ENCODE measurements around the gene SYNE1. TPM values are rescaled to one million over a fixed set of nuclear protein-coding genes. Genes with fewer than 3 reads are reported as not detected.

SYNE1 gene
- polyA plus RNA-seq, 1 donor from 2014 or later = 38.5 TPM

DNA sequence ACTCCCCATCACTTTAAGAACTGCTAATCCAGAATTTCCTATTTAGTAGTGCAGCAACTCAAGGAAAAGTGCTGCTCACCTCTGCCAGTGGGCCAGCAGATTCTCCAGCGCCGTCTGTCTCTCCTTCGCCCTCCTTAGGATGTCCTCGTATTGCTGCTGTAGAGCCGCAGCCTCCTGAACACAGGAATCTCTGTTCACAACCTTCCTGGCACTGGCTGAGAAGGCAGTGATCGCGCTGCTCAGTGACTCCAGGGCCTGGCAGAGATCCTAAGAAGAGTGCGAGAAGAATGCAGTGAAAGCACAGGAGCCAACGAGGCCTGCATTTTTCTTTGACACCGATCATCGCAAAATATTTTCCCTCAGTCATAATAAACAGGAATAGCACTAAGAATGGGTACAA, 209.0 kb downstream of the SYNE1 start:
- no peak for TF ChIP-seq EP300 (conservative IDR thresholded peaks at IDR 0.05; ENCODE audit: poor library complexity, severe bottlenecking)
- no peak for TF ChIP-seq MXI1 (conservative IDR thresholded peaks at IDR 0.05; ENCODE audit: poor library complexity, severe bottlenecking)
- no peak for TF ChIP-seq EZH2 (IDR thresholded peaks at IDR 0.05; ENCODE audit: borderline replicate concordance, insufficient read depth, low read length, poor library complexity, severe bottlenecking)
- TF ChIP-seq, protein P1, sequence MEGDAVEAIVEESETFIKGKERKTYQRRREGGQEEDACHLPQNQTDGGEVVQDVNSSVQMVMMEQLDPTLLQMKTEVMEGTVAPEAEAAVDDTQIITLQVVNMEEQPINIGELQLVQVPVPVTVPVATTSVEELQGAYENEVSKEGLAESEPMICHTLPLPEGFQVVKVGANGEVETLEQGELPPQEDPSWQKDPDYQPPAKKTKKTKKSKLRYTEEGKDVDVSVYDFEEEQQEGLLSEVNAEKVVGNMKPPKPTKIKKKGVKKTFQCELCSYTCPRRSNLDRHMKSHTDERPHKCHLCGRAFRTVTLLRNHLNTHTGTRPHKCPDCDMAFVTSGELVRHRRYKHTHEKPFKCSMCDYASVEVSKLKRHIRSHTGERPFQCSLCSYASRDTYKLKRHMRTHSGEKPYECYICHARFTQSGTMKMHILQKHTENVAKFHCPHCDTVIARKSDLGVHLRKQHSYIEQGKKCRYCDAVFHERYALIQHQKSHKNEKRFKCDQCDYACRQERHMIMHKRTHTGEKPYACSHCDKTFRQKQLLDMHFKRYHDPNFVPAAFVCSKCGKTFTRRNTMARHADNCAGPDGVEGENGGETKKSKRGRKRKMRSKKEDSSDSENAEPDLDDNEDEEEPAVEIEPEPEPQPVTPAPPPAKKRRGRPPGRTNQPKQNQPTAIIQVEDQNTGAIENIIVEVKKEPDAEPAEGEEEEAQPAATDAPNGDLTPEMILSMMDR (IDR thresholded peaks at IDR 0.05; ENCODE audit: poor library complexity, severe bottlenecking) = no peak
- TF ChIP-seq, protein P2, sequence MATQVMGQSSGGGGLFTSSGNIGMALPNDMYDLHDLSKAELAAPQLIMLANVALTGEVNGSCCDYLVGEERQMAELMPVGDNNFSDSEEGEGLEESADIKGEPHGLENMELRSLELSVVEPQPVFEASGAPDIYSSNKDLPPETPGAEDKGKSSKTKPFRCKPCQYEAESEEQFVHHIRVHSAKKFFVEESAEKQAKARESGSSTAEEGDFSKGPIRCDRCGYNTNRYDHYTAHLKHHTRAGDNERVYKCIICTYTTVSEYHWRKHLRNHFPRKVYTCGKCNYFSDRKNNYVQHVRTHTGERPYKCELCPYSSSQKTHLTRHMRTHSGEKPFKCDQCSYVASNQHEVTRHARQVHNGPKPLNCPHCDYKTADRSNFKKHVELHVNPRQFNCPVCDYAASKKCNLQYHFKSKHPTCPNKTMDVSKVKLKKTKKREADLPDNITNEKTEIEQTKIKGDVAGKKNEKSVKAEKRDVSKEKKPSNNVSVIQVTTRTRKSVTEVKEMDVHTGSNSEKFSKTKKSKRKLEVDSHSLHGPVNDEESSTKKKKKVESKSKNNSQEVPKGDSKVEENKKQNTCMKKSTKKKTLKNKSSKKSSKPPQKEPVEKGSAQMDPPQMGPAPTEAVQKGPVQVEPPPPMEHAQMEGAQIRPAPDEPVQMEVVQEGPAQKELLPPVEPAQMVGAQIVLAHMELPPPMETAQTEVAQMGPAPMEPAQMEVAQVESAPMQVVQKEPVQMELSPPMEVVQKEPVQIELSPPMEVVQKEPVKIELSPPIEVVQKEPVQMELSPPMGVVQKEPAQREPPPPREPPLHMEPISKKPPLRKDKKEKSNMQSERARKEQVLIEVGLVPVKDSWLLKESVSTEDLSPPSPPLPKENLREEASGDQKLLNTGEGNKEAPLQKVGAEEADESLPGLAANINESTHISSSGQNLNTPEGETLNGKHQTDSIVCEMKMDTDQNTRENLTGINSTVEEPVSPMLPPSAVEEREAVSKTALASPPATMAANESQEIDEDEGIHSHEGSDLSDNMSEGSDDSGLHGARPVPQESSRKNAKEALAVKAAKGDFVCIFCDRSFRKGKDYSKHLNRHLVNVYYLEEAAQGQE (IDR thresholded peaks at IDR 0.05; ENCODE audit: borderline replicate concordance) = no peak
- no peak for TF ChIP-seq POLR2AphosphoS5 (IDR thresholded peaks at IDR 0.05)
- TF ChIP-seq SMC3 (conservative IDR thresholded peaks at IDR 0.05; ENCODE audit: poor library complexity) = no peak
- TF ChIP-seq TAF1 (IDR thresholded peaks at IDR 0.05; ENCODE audit: low read depth) = no peak
- no peak for TF ChIP-seq RAD21 (conservative IDR thresholded peaks at IDR 0.05)
- H2AFZ ChIP-seq (ENCODE audit: low read depth, low read length) = no peak overlapping the region

DNA sequence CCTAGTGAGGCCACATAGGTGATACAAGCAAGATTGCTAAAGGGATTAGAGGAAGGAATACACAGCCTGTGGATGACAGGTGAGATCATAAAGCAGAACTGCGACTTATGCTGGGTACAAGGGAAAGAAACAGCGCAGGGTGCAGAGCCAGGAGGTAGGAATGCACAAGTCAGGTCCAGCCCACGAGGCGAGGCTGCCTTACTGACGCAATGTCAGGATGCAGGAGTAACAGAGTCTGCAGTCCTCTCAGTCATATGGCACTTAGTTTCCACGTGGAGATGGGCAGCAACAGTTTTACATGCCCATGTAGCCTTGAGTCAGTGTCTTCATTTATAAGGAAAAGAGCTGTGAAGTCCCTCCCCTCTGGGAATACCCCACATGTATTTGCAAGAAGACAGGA, 210.9 kb downstream of the SYNE1 start:
- Histone ChIP-seq H3F3A (ENCODE audit: insufficient read depth, low read length, poor library complexity, severe bottlenecking) (no peaks in the 10 kb centered on the region), H3K36me3 (ENCODE audit: insufficient read depth, low read length) (no peaks in the 10 kb centered on the region), H3K9me3 (ENCODE audit: low read length) (no peaks in the 10 kb centered on the region), H3K27me3 (ENCODE audit: insufficient read depth, low read depth, low read length) (no peaks in the 10 kb centered on the region), H3K27ac (ENCODE audit: low read length) (no peak overlapping the region), H4K20me1 (ENCODE audit: insufficient read depth) (no peaks in the 10 kb centered on the region), H3K79me2 (replicated peaks; ENCODE audit: insufficient read depth, low read length) (no peaks in the 10 kb centered on the region), H3K9ac (ENCODE audit: low read length) (no peak overlapping the region), H3K4me3 (ENCODE audit: low read length) (no peak overlapping the region), H3K9me2 (ENCODE audit: insufficient read depth, low read length) (no peaks in the 10 kb centered on the region), H3K4me2 (ENCODE audit: low read length) (no peak overlapping the region), H2AFZ (ENCODE audit: low read depth, low read length) (no peak overlapping the region)
- TF ChIP-seq SMC3 (conservative IDR thresholded peaks at IDR 0.05; ENCODE audit: poor library complexity) (no peak), POLR2AphosphoS5 (IDR thresholded peaks at IDR 0.05) (no peak), EZH2 (IDR thresholded peaks at IDR 0.05; ENCODE audit: borderline replicate concordance, insufficient read depth, low read length, poor library complexity, severe bottlenecking) (no peak), EP300 (conservative IDR thresholded peaks at IDR 0.05; ENCODE audit: poor library complexity, severe bottlenecking) (no peak), MXI1 (conservative IDR thresholded peaks at IDR 0.05; ENCODE audit: poor library complexity, severe bottlenecking) (no peak), TAF1 (IDR thresholded peaks at IDR 0.05; ENCODE audit: low read depth) (no peak), RAD21 (conservative IDR thresholded peaks at IDR 0.05) (no peak)
- TF ChIP-seq, protein P1 (IDR thresholded peaks at IDR 0.05; ENCODE audit: poor library complexity, severe bottlenecking) = no peak
- TF ChIP-seq, protein P2 (IDR thresholded peaks at IDR 0.05; ENCODE audit: borderline replicate concordance) = no peak

More for the DNA sequence above, 209.0 kb downstream of the SYNE1 start:
- Histone ChIP-seq H4K20me1 (ENCODE audit: insufficient read depth) (no peaks in the 10 kb centered on the region), H3F3A (ENCODE audit: insufficient read depth, low read length, poor library complexity, severe bottlenecking) (no peaks in the 10 kb centered on the region), H3K36me3 (ENCODE audit: insufficient read depth, low read length) (no peaks in the 10 kb centered on the region), H3K4me3 (ENCODE audit: low read length) (no peak overlapping the region), H3K9me2 (ENCODE audit: insufficient read depth, low read length) (no peaks in the 10 kb centered on the region), H3K27ac (ENCODE audit: low read length) (no peak overlapping the region), H3K4me2 (ENCODE audit: low read length) (no peak overlapping the region), H3K9ac (ENCODE audit: low read length) (no peak overlapping the region), H3K9me3 (ENCODE audit: low read length) (no peaks in the 10 kb centered on the region), H3K27me3 (ENCODE audit: insufficient read depth, low read depth, low read length) (no peaks in the 10 kb centered on the region), H3K79me2 (replicated peaks; ENCODE audit: insufficient read depth, low read length) (no peaks in the 10 kb centered on the region)
